GM21723 (cell line): ENCODE data around the gene C16orf46.
"Not testable (repeated sequence)": the region's sequence is repeated elsewhere in the genome, so short reads cannot be mapped to it uniquely, and the experiment has no call there.

Experiments used
- ATAC-seq: cut with Tn5 transposase; IDR thresholded peaks from one replicate; pipeline ENCODE4 v1.9.1; 2021; ENCODE audit warnings: mild to moderate bottlenecking, moderate library complexity; ENCODE audit not compliant: unreplicated experiment

The C16orf46 gene

GRCh38 chr16:81077076-81077940 lies at the start of gene C16orf46:
C16orf46 (minus strand) TSS chr16:81077238; CDS start chr16:81063955, 13,283 bp downstream.
- ATAC-seq = peak; percentile 97

DNA sequence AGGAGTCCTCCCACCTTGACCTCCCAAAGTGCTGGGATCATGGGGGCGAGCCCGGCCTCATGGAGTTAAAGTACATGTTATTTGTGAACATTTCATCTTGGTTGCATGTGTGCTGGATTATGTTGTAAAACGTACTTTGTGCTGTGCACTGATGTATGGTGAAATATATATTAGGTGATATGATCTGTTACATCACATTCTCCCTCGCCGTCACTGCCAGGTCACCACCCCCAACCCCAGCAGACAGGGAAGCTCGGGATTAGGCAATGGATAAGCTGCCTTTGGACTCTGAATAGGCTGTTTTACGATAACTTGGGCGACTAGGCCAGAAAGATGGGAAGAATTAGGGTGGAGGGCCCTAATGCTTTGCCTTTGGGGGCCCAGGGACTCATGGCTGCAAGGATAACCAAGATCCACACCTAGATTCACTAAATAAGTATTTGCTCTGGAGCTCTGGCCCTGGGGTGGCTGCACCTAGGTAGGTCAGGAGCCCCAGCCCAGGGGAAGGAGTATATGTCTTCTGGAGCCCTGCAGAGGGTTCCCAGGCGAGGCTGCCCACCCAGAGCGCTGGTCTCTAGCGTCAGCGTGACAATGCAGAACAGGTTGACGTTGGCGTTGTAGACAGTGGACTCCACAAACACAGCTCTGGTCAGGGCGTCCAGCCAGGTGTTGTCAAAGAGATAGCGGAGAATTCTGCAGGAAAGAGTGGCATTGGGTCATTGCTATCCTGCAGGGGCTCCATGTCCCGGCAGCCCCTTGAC lies 46.2 kb upstream of the C16orf46 start:
- ATAC-seq = no peak

GRCh38 chr16:81121474-81121990 lies 44.5 kb upstream of the C16orf46 start:
- ATAC-seq = no peak

DNA sequence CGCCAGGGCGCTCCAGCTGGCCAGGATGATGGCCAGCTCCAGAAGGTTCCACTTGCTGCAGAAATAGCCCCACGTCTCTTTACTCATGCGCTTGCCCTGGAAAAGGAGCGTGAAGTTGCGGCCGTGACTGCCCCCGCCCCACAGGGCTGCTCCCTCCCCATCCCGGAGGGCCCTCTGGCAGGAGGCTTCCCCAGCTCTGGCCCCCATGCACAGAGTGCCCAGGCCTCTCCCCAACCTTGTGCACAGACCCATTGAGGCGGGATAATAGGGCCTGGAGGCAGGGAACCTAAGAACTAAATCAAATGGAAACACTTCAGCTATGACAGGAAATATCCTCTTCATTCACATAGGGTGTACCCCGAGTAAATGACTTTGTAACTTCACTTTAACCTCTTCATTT lies 40.4 kb upstream of the C16orf46 start:
- no peak for ATAC-seq

DNA sequence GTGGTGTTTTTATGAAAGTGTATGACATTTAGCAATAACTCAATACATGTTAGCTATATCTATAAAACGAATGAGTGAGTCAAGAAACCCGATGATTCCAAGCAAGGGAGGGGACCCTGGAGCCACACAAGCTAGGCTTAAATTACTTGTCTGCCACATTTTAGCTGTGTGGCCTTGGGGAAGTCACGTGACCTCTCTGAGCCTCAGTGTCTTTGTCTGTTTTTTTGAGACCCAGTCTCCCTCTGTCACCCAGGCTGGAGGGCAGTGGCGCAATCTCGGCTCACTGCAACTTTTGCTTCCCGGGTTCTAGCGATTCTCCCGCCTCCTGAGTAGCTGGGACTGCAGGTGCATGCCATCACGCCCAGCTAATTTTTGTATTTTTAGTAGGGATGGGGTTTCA lies 39.2 kb upstream of the C16orf46 start:
- no peak for ATAC-seq

- ATAC-seq = no peak
Measured at GRCh38 chr16:81112453-81112852, 35.4 kb upstream of the C16orf46 start.

- not testable (repeated sequence) for ATAC-seq
Measured at GRCh38 chr16:81109274-81109673, 32.2 kb upstream of the C16orf46 start.

GRCh38 chr16:81107511-81107910 lies 30.5 kb upstream of the C16orf46 start:
- no peak for ATAC-seq

DNA sequence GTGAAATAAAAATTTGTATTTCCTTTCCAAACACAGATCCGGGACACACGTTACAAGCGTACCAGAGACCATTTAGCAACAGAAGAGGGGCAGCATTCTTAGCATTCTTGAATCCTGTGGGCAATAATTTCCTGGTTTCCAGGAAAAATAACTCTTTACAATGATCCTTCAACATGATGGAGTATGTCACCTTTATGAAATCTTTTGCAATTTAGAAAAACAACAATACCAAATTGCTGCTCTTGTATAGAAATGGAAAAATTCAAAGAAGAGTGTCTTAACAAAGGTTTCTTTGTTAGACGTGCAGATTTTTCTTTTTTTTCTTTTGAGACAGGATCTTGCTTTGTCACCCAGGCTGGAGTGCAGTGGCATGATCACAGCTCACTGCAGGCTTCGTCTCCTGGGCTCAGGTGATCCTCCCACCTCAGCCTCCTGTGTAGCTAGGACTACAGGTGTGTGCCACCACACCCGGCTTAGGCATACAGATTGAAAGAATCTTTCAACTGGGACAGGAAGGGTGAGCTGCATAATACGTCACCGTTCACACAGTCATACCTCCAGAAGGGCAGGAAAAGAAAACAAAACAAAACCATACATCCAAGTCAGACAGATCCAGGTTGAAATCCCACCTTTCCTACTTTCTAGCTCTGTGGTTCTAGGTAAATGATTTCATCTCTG lies 29.9 kb upstream of the C16orf46 start:
- no peak for ATAC-seq

- ATAC-seq = no peak
Measured at GRCh38 chr16:81105946-81106345, 28.9 kb upstream of the C16orf46 start.

DNA sequence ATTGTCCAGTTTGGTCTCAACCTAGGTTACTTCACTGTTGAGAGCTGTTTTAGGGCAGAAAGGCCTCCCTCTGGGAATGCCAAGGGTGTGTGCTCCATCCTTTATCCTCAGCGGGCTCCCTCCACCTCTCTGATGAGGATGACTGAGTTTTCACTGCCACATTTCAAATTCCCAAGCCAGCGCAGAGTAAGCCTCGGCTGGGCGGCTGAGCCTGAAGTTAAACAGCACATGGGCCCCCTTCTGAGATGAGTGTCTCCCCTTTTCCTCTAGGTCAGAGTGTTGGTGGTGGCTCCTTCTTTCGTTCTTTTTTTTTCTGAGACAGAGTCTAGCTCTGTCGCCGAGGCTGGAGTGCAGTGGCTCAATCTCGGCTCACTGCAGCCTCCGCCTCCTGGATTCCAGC lies 24.7 kb upstream of the C16orf46 start:
- no peak for ATAC-seq

- ATAC-seq = no peak
Measured at GRCh38 chr16:81099958-81100357, 22.9 kb upstream of the C16orf46 start.

DNA sequence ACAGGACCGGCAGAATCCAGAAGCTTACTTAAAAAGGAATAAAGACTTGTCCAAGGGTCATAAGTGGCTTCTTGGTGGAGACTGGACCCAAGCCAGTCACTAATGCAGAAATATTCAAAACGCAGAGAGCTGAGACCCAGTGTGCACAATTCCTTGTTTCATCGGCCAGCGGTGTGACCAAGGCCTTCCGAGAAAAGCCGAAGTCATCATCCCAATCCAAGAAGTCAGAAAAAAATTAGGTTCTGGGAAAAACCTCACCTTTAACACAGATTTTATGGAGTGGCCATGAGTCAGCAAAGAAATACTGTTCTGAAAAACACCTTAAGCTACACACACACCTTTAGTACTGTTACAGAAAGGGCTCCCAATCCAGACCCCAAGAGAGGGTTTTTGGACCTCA lies 20.2 kb upstream of the C16orf46 start:
- ATAC-seq = no peak

GRCh38 chr16:81096715-81097208 lies 19.7 kb upstream of the C16orf46 start:
- no peak for ATAC-seq

- peak; percentile 98 for ATAC-seq
Measured at GRCh38 chr16:81095953-81096714, 19.1 kb upstream of the C16orf46 start, which contains the start of gene GCSH. GCSH (minus strand) TSS chr16:81096395; CDS start chr16:81096278, 117 bp downstream.

- no peak for ATAC-seq
Measured at GRCh38 chr16:81095653-81095952, 18.6 kb upstream of the C16orf46 start.

- ATAC-seq = no peak
Measured at GRCh38 chr16:81094771-81095251, 17.8 kb upstream of the C16orf46 start.

GRCh38 chr16:81088836-81089235 lies 11.8 kb upstream of the C16orf46 start:
- ATAC-seq = no peak

DNA sequence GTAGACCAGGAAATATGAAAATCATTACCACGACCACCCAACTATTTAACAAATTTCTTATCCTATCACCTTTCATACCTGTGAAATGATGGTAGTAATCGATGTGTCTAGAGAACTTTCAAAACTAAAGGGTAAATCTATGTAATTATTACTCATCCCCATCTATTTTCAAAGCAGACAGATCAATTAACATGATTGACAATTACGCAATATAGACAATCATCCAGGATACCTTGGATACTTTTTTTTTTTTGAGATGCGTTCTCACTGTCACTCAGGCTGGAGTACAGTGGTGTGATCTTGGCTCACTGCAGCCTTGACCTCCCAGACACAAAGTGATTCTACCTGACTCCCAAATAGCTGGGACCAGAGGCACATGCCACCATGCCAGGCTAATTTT lies 4.0 kb upstream of the C16orf46 start:
- ATAC-seq = no peak

DNA sequence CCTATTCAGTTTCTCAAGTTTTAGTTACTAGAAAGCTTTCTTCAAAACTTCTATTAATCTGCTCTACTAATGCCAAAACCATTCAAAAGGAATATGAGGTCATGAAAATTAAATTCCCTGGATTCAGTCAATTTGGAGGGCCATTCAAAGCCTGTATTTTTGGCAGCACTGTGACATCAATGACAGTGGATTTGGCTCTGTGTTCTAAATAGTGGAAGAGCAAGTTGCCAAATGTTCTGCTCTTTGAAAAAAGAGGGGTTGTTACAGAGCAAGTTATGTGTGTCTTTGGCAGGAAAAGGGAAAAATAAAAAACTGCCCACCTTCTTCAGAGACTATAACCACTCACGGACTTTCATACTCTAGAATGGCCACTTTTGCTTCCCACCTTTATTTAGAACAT lies 3.2 kb upstream of the C16orf46 start:
- ATAC-seq = no peak
